ENCODE data around the gene FSCN2.

DNA sequence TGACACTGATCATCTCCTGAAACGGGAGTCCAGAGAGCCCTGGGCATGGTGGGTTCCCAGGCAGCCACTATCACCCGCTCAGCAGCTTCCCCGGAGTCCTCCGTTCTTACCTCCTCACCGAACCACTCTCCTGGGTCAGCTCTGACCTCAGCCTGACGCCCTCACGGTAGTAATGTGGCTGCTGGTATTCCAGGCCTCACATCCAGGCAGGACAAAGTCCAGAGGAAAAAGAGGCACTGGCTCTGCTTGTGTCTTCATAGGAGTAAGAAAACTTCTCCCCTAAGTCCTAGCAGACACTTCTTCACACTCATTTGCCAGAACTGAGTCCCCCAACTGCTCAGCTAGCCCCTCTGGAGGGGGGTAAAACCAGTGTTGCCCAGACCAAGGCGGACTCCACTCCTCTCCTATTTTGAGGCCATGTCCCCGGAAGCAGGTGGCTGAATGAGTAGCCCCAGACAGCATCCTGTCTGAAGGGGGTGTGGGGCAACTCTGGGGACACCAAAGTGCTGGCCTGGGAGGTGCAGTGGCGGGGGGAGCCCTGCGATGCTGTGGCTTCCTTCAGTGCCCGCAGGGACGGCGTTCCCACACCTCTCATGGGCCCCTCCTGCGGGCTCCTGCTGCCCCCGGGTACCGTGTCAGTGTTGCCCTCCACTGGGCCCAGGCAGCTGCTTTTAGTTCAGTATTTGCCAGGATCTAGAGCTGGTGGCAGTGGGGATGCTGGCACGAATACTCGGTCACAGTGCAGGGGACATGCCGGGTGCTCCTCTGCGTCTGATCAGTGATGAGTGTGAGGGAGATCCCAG lies 5.4 kb downstream of the FSCN2 start:
- TF ChIP-seq, protein P1, sequence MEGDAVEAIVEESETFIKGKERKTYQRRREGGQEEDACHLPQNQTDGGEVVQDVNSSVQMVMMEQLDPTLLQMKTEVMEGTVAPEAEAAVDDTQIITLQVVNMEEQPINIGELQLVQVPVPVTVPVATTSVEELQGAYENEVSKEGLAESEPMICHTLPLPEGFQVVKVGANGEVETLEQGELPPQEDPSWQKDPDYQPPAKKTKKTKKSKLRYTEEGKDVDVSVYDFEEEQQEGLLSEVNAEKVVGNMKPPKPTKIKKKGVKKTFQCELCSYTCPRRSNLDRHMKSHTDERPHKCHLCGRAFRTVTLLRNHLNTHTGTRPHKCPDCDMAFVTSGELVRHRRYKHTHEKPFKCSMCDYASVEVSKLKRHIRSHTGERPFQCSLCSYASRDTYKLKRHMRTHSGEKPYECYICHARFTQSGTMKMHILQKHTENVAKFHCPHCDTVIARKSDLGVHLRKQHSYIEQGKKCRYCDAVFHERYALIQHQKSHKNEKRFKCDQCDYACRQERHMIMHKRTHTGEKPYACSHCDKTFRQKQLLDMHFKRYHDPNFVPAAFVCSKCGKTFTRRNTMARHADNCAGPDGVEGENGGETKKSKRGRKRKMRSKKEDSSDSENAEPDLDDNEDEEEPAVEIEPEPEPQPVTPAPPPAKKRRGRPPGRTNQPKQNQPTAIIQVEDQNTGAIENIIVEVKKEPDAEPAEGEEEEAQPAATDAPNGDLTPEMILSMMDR (IDR thresholded peaks at IDR 0.05): no peak
- no peak for TF ChIP-seq POLR2A (IDR thresholded peaks at IDR 0.05)

All from Peyer's patch (tissue), 4 donors.